ENCODE data around the gene SNRPA. TPM values are rescaled to one million over a fixed set of nuclear protein-coding genes. Genes with fewer than 3 reads are reported as not detected.

SNRPA gene
- total and polyA plus RNA-seq, 2 of the 4 experiments (the other 2 are of a cell fraction), result 30.3 to 81.3 TPM

DNA sequence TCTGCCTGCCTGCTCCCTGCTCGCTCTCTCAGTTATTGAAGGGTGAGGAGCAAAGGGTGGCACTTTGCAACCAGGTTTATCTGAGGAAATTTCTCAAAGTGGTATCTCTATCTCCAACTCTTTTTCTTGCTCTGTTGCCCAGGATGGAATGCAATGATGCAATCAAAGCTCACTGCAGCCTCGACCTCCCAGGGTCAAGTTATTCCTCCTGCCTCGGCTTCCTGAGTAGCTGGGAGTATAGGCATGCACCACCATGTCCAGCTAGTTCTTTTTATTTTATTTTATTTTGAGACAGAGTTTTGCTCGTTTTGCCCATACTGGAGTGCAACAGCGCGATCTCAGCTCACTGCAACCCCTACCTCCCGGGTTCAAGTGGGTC lies 5.6 kb upstream of the SNRPA start:
- H2AK5ac ChIP-seq (ENCODE audit: low read depth, low read length), result peak overlapping the region; percentile 86
- no peaks in the 10 kb centered on the region; the same call in 1 of the 2 replicates for H3K36me3 ChIP-seq (ENCODE audit: control insufficient read depth, insufficient read depth, low read length)
- H2AK9ac ChIP-seq (replicated peaks; ENCODE audit: low read depth, low read length, poor library complexity), result peak overlapping the region; percentile 59
- ChIA-PET POLR2A (ENCODE audit: unreplicated experiment) (no interaction called here), CTCF (interaction anchor here (0.7 to 1.4 kb wide), 3 partner anchors 14 to 454 kb away, joined by 3 to 4 read pairs (median 4); no protein-coding TSS in a partner anchor)
- peak overlapping the region; percentile 83 for H4K5ac ChIP-seq (ENCODE audit: low read depth, low read length)
- peak overlapping the region; percentile 87 for H4K91ac ChIP-seq (ENCODE audit: insufficient read depth, low read depth, low read length)
- no peaks in the 10 kb centered on the region for H3K9me3 ChIP-seq (ENCODE audit: control insufficient read depth, insufficient read depth, low read length)
- ATAC-seq (ENCODE audit: low read depth) (peak; percentile 62), DNase-seq (peak; percentile 63)
- H3K27me3 ChIP-seq (ENCODE audit: control insufficient read depth, insufficient read depth, low read length), result no peaks in the 10 kb centered on the region
- peak overlapping the region; percentile 58 for H3K4me2 ChIP-seq (ENCODE audit: low read depth, low read length)
- dilution Hi-C loops (cut with HindIII; ENCODE audit: low sequenced_read_pairs, unreplicated experiment), result no loop called here
- WGBS, 2 experiments (ENCODE audit: extremely low coverage in 2 of 2, insufficient read length in 1 of 2), result 79% methylated on average over 5 of the region's 7 CpGs; no CpG with 5 or more reads in 1 of the 2 experiments
- peak overlapping the region; percentile 74 to 97 for H4K8ac ChIP-seq (ENCODE audit: low read depth in 2 of 2, low read length in 2 of 2)
- H3K56ac ChIP-seq (ENCODE audit: extremely low read depth, insufficient read depth, low read length), result peak overlapping the region; percentile 82
- no TSS peak for BruUV-seq (replicated peaks)
- peak overlapping the region; percentile 85 for H3K27ac ChIP-seq (ENCODE audit: insufficient read depth, low read length)
- peak overlapping the region; percentile 68 for H3K18ac ChIP-seq (ENCODE audit: low read depth, low read length)
- peak overlapping the region; percentile 69; the same call in 1 of the 2 replicates for H3K23ac ChIP-seq (ENCODE audit: low read depth, low read length)
- peaks cover 13% of the 10 kb centered on the region for H3K9me1 ChIP-seq (ENCODE audit: insufficient read depth, low read length)
- peak overlapping the region; percentile 93 for H3K14ac ChIP-seq (replicated peaks; ENCODE audit: low read depth, low read length)
- H2BK120ac ChIP-seq (ENCODE audit: low read depth, low read length), result peak overlapping the region; percentile 91
- TF ChIP-seq CEBPB (IDR thresholded peaks at IDR 0.05; ENCODE audit: low read depth, low read length), result peak; percentile 95
- no peak for TF ChIP-seq MAFK (IDR thresholded peaks at IDR 0.05; ENCODE audit: low read depth, low read length)
- H2AFZ ChIP-seq (replicated peaks; ENCODE audit: low read length, poor library complexity), result peak overlapping the region; percentile 78
- no peaks in the 10 kb centered on the region for H4K20me1 ChIP-seq (ENCODE audit: insufficient read depth, low read length)
- H2BK20ac ChIP-seq (ENCODE audit: low read depth, low read length), result peak overlapping the region; percentile 89
- no peak overlapping the region for H3K4me3 ChIP-seq (ENCODE audit: insufficient read depth, low read depth, low read length)
- H3K4me1 ChIP-seq (ENCODE audit: control insufficient read depth, insufficient read depth, low read length), result peaks cover 17% of the 10 kb centered on the region
- H3K4ac ChIP-seq (ENCODE audit: low read depth, low read length), result peak overlapping the region; percentile 93
- intact Hi-C loops (cut with micrococcal nuclease), result no loop called here
- H2BK15ac ChIP-seq (ENCODE audit: low read depth, low read length), result peak overlapping the region; percentile 62; the same call in 1 of the 3 replicates
- H3K9ac ChIP-seq (ENCODE audit: low read depth, low read length), result peak overlapping the region; percentile 17; the same call in 1 of the 2 replicates
- H2BK5ac ChIP-seq (ENCODE audit: low read depth, low read length, poor library complexity, severe bottlenecking), result peak overlapping the region; percentile 77
- peaks cover 9 to 21% of the 10 kb centered on the region in 2 experiments for H3K79me1 ChIP-seq (ENCODE audit: low read depth in 1 of 2, low read length in 2 of 2)
- in situ Hi-C loops (cut with MboI; ENCODE audit: low sequenced_read_pairs), result no loop called here
